SK-N-DZ (cell line): ENCODE data around the gene HLF.

Experiments used
- DNase-seq: peaks from one replicate; pipeline ENCODE4 v3.0.0-alpha.2; 2015; ENCODE audit warnings: low spot score

Gene HLF

GRCh38 chr17:55354010-55354409 is 89.2 kb downstream of the HLF start:
- DNase-seq, result no peak

GRCh38 chr17:55354941-55355340 is 90.2 kb downstream of the HLF start:
- DNase-seq, result no peak

GRCh38 chr17:55356434-55357328 is 91.9 kb downstream of the HLF start:
- DNase-seq, result peak; percentile 89

GRCh38 chr17:55360971-55361370 is 96.2 kb downstream of the HLF start:
- no peak for DNase-seq

- DNase-seq, result no peak
Observed at GRCh38 chr17:55363033-55363432, 98.3 kb downstream of the HLF start.

GRCh38 chr17:55366020-55366481 is 101.3 kb downstream of the HLF start:
- peak; percentile 97 for DNase-seq

- DNase-seq, result no peak
Observed at GRCh38 chr17:55368706-55369105, 103.9 kb downstream of the HLF start.
